Subcutaneous adipose tissue (tissue), 4 donors: Measurements from ENCODE around the gene ARV1. TPM values are rescaled to one million over a fixed set of nuclear protein-coding genes. Genes with fewer than 3 reads are reported as not detected.

ENCODE experiments used
- CTCF ChIP-seq: fragments of 450-650 bp; IDR thresholded peaks from one replicate; pipeline ENCODE4 v1.5.1; 2016; ENCODE audit warnings: low read depth, mild to moderate bottlenecking, control low read depth, antibody characterized with exemption, moderate library complexity
- total RNA-seq, 4 donors: library from RNA; depleted of rRNA; stranded (reverse); fragments of >200 nt; gene quantifications; one replicate each; pipeline ENCODE4 v1.1.0, GENCODE V29; 2016

Gene ARV1
- total RNA-seq, 4 donors from 2014 or later = 15.4 to 32.6 (median 19.5) TPM

- TF ChIP-seq CTCF = no peak
These were observed 50.9 kb downstream of the ARV1 start for GRCh38 chr1:231029841-231030240.

GRCh38 chr1:231032963-231033362 lies 54.1 kb downstream of the ARV1 start:
- TF ChIP-seq CTCF = no peak

GRCh38 chr1:231035799-231036198 lies 56.9 kb downstream of the ARV1 start:
- TF ChIP-seq CTCF = no peak

- TF ChIP-seq CTCF = no peak
These were observed 57.5 kb downstream of the ARV1 start for GRCh38 chr1:231036416-231036815.

- no peak for TF ChIP-seq CTCF
These were observed 59.0 kb downstream of the ARV1 start for GRCh38 chr1:231037585-231038517.

- no peak for TF ChIP-seq CTCF
These were observed 60.5 kb downstream of the ARV1 start for GRCh38 chr1:231039161-231040018.
